PC-3 (cell line): ENCODE data around the gene NDUFC2. TPM values are rescaled to one million over a fixed set of nuclear protein-coding genes. Genes with fewer than 3 reads are reported as not detected.
A peak's percentile ranks its signal among the peaks of the same experiment; 100 is the strongest.
"Not testable (repeated sequence)": the region's sequence is repeated elsewhere in the genome, so short reads cannot be mapped to it uniquely, and the experiment has no call there.

ENCODE experiments used
- ATAC-seq: fragments of 200-7000 bp; cut with Tn5 transposase; 2 replicates; pipeline ENCODE4 v1.9.1; 2020; ENCODE audit warnings: mild to moderate bottlenecking, moderate library complexity
- BruUV-seq: library from RNA; stranded (reverse); fragments of 400-500 nt; replicated peaks from 2 replicates; lab custom pipeline; 2021; lab: Mats Ljungman, UMichigan
- CTCF ChIA-PET: fragments of 300-600 bp; sonication (Branson Sonifier 250); formaldehyde crosslinking; loops from one replicate; lab custom pipeline; 2022; ENCODE audit warnings: antibody characterized with exemption; lab: Charles Lee
- POLR2A ChIA-PET: fragments of 300-600 bp; sonication (Branson Sonifier 250); formaldehyde crosslinking; loops from one replicate; lab custom pipeline; 2022; ENCODE audit warnings: antibody characterized with exemption; ENCODE audit not compliant: unreplicated experiment; lab: Charles Lee
- DNase-seq: peaks from one replicate; pipeline ENCODE4 v3.0.0-alpha.2; 2015
- H2AFZ ChIP-seq: fragments of 300-600 bp; sonication (generic); 2 replicates; pipeline ENCODE4 v1.6.0; 2016; ENCODE audit warnings: antibody characterized with exemption, low read length
- H3F3A ChIP-seq: fragments of 300-600 bp; sonication (generic); one replicate; pipeline ENCODE4 v1.6.0; 2017; ENCODE audit warnings: antibody characterized with exemption, low read length, control low read depth, mild to moderate bottlenecking; ENCODE audit not compliant: unreplicated experiment
- H3K27ac ChIP-seq: fragments of 300-600 bp; sonication (generic); 2 replicates; pipeline ENCODE4 v1.5.1; 2016; ENCODE audit warnings: mild to moderate bottlenecking, low read length
- H3K27me3 ChIP-seq: fragments of 300-600 bp; sonication (generic); 2 replicates; pipeline ENCODE4 v1.6.1; 2016; ENCODE audit warnings: low read length, mixed read lengths
- H3K36me3 ChIP-seq: fragments of 300-600 bp; sonication (generic); 2 replicates; pipeline ENCODE4 v1.6.1; 2016; ENCODE audit warnings: low read depth, mixed run types, low read length, mixed read lengths
- H3K4me1 ChIP-seq: fragments of 300-600 bp; sonication (generic); 2 replicates; pipeline ENCODE4 v1.5.1; 2016; ENCODE audit warnings: low read length; ENCODE audit not compliant: insufficient read depth
- H3K4me2 ChIP-seq: fragments of 300-600 bp; sonication (generic); 2 replicates; pipeline ENCODE4 v1.6.0; 2016; ENCODE audit warnings: low read length
- H3K4me3 ChIP-seq: fragments of 300-600 bp; sonication (generic); 2 replicates; pipeline ENCODE4 v1.5.1; 2016; ENCODE audit warnings: mild to moderate bottlenecking, low read length, mixed read lengths
- H3K79me2 ChIP-seq: fragments of 300-600 bp; sonication (generic); 2 replicates; pipeline ENCODE4 v1.6.1; 2017; ENCODE audit warnings: low read length, mixed read lengths
- H3K9ac ChIP-seq: fragments of 300-600 bp; sonication (generic); 2 replicates; pipeline ENCODE4 v1.6.0; 2016; ENCODE audit warnings: mild to moderate bottlenecking, low read length
- H3K9me2 ChIP-seq: fragments of 300-600 bp; sonication (generic); replicated peaks from 2 replicates; pipeline ENCODE4 v1.6.1; 2016; ENCODE audit warnings: mixed run types, low read length, mixed read lengths
- H3K9me3 ChIP-seq: fragments of 300-600 bp; sonication (generic); 2 replicates; pipeline ENCODE4 v1.6.1; 2016; ENCODE audit warnings: low read length, mixed read lengths
- H4K20me1 ChIP-seq: fragments of 300-600 bp; sonication (generic); 2 replicates; pipeline ENCODE4 v1.6.1; 2016; ENCODE audit warnings: low read length, mixed read lengths
- EZH2 ChIP-seq: fragments of 300-600 bp; sonication (generic); IDR thresholded peaks from one replicate; pipeline ENCODE4 v1.6.1; 2017; ENCODE audit warnings: antibody characterized with exemption, mild to moderate bottlenecking, low read length; ENCODE audit not compliant: unreplicated experiment
- EZH2phosphoT487 ChIP-seq: fragments of 300-600 bp; sonication (generic); IDR thresholded peaks from 2 replicates; pipeline ENCODE4 v1.6.1; 2018; ENCODE audit warnings: mild to moderate bottlenecking, antibody characterized with exemption, low read length, borderline replicate concordance
- intact Hi-C: fragments of 100-400 bp; cut with micrococcal nuclease; formaldehyde crosslinking; loops from 2 replicates; pipeline ENCODE4 v1.9.0; 2023
- total RNA-seq: library from RNA; depleted of rRNA; stranded (reverse); fragments of >200 nt; gene quantifications from 2 replicates; pipeline ENCODE4 v1.2.3, GENCODE V29; 2014
- TF ChIP-seq, protein P1 (sequence below): fragments of 300-600 bp; sonication (generic); conservative IDR thresholded peaks from 2 replicates; pipeline ENCODE4 v1.5.1; 2017; ENCODE audit warnings: antibody characterized with exemption, low read depth, mild to moderate bottlenecking, low read length

NDUFC2 gene
- total RNA-seq, 1 experiment from 2014 or later, result 304 TPM

DNA sequence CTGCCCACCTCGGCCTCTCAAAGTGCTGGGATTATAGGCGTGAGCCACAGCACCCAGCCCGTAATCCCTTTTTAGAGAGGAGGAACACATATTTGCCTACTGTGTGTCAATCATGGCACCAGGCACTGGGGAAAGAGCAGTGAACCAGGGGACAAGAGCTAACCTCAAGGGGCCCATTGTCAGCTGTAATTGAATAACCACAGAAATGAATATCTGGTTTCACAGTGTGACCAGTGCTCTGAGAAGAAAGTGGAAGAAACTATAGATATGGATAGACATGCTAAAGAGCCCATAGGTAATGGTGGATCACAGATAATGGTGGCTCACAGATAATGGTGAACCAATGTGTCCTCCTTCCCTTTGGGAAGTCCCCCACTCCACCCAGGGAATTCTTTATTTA lies 48.0 kb downstream of the NDUFC2 start:
- Histone ChIP-seq H3K4me1 (peaks cover 31% of the 10 kb centered on the region), H3K36me3 (no peaks in the 10 kb centered on the region), H3F3A (no peaks in the 10 kb centered on the region), H3K27ac (no peak overlapping the region), H4K20me1 (no peaks in the 10 kb centered on the region), H2AFZ (no peak overlapping the region), H3K9me2 (no peaks in the 10 kb centered on the region), H3K4me2 (no peak overlapping the region), H3K27me3 (no peaks in the 10 kb centered on the region), H3K79me2 (no peaks in the 10 kb centered on the region), H3K4me3 (no peak overlapping the region), H3K9me3 (no peaks in the 10 kb centered on the region), H3K9ac (no peak overlapping the region)
- no peak for DNase-seq
- BruUV-seq, result no TSS peak
- intact Hi-C loops, result no loop called here
- CTCF ChIA-PET, result no interaction called here
- TF ChIP-seq EZH2phosphoT487 (no peak), EZH2 (no peak)
- TF ChIP-seq, protein P1, sequence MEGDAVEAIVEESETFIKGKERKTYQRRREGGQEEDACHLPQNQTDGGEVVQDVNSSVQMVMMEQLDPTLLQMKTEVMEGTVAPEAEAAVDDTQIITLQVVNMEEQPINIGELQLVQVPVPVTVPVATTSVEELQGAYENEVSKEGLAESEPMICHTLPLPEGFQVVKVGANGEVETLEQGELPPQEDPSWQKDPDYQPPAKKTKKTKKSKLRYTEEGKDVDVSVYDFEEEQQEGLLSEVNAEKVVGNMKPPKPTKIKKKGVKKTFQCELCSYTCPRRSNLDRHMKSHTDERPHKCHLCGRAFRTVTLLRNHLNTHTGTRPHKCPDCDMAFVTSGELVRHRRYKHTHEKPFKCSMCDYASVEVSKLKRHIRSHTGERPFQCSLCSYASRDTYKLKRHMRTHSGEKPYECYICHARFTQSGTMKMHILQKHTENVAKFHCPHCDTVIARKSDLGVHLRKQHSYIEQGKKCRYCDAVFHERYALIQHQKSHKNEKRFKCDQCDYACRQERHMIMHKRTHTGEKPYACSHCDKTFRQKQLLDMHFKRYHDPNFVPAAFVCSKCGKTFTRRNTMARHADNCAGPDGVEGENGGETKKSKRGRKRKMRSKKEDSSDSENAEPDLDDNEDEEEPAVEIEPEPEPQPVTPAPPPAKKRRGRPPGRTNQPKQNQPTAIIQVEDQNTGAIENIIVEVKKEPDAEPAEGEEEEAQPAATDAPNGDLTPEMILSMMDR, result no peak
- no peak for ATAC-seq
- POLR2A ChIA-PET, result no interaction called here

DNA sequence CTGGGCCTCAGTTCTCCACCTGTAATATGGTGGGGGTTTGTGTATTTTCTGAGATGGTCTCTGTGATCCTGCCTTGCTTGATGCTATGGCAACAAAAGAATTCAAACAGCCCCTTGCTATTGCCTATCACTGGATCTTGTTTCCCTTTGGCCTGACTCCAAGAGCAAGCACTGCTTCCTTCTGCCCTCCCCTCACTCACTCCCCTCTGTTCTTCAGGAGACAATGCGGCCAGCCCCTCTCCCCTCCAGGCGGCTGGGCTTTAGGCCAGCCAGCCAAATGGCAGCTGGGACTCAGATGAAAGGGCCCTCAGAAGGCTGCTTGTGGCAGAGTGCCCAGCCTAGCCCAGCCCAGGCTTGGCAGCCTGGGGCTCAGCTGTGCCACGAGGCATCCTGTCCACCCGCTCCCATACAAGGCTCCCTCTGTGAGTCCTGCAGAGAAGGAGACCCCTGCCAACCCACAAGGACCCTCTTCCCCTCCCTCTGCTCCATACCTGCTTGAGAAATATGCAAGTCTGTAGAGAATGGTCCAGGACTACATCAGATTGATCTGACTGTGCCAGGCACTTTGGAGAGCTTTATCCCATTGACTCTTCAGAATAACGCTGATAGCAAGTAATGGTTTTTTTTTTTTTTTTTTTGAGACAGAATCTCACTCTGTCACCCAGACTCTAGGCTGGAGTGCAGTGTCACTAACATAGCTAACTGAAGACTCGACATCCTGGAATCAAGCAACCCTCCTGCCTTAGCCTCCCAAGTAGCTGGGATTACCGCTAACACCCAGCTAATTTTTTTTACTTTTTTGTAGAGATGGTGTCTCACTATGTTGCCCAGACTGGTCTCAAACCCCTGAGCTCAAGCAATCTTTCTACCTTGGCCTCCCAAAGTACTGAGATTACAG lies 49.0 kb downstream of the NDUFC2 start:
- Histone ChIP-seq H3K27ac (no peak overlapping the region), H3K4me2 (peak overlapping the region; percentile 23), H4K20me1 (no peaks in the 10 kb centered on the region), H3K4me1 (peaks cover 29% of the 10 kb centered on the region), H3K9me2 (no peaks in the 10 kb centered on the region), H3K27me3 (no peaks in the 10 kb centered on the region), H2AFZ (peak overlapping the region; percentile 75), H3K36me3 (no peaks in the 10 kb centered on the region), H3K9me3 (no peaks in the 10 kb centered on the region), H3K79me2 (no peaks in the 10 kb centered on the region), H3K9ac (no peak overlapping the region), H3K4me3 (no peak overlapping the region), H3F3A (no peaks in the 10 kb centered on the region)
- BruUV-seq, result no TSS peak
- POLR2A ChIA-PET, result interaction anchor here (0.7 kb wide), 2 partner anchors 10 to 35 kb away, joined by 12 to 15 read pairs; no protein-coding TSS in a partner anchor
- CTCF ChIA-PET, result interaction anchor here (0.5 kb wide), 1 partner anchor 29 kb away, joined by 3 read pairs; no protein-coding TSS in a partner anchor
- DNase-seq (peak; percentile 85), ATAC-seq (peak; percentile 78)
- TF ChIP-seq EZH2phosphoT487 (no peak), EZH2 (no peak)
- TF ChIP-seq, protein P1, result no peak
- intact Hi-C loops, result no loop called here

DNA sequence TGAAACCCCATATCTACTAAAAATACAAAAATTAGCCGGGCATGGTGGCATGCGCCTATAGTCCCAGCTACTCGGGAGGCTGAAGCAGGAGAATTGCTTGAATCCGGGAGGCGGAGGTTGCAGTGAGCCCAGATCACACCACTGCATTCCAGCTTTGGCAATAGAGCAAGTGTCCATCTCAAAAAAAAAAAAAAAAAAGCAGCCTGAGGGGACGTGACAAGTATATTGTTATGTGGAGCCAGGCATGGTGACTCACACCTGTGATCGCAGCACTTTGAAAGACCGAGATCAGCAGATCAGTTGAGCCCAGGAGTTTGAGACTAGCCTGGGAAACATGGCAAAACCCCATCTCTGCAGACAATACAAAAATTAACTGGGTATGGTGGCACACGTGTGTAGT lies 51.2 kb downstream of the NDUFC2 start:
- Histone ChIP-seq H3K4me1 (peaks cover 29% of the 10 kb centered on the region), H3K4me2 (peak overlapping the region; percentile 34)
- H3K9me3 ChIP-seq, POLR2A ChIA-PET, intact Hi-C loops, H3K9ac ChIP-seq, H3F3A ChIP-seq, BruUV-seq, H4K20me1 ChIP-seq, H3K4me3 ChIP-seq, H3K9me2 ChIP-seq, H2AFZ ChIP-seq, H3K27me3 ChIP-seq, H3K27ac ChIP-seq, H3K36me3 ChIP-seq, H3K79me2 ChIP-seq: not testable (repeated sequence)
- peak; percentile 78 for ATAC-seq
- DNase-seq, result peak; percentile 92
- CTCF ChIA-PET, result interaction anchor here (0.8 kb wide), 1 partner anchor 17 kb away, joined by 3 read pairs; no protein-coding TSS in a partner anchor
